Amygdala (tissue), 56 donors: Measurements from ENCODE around the gene GUCD1.
A peak's percentile ranks its signal among the peaks of the same experiment; 100 is the strongest.
"Not testable (repeated sequence)": the region's sequence is repeated elsewhere in the genome, so short reads cannot be mapped to it uniquely, and the experiment has no call there.

ENCODE experiments used
- DNase-seq, 56 donors: peaks; one replicate each; lab custom pipeline; 2025; lab: John Stamatoyannopoulos, UW

The GUCD1 gene

GRCh38 chr22:24536089-24536488, 18.8 kb downstream of the GUCD1 start:
- DNase-seq = no peak

- DNase-seq = no peak
Observed at GRCh38 chr22:24535348-24535747, 19.6 kb downstream of the GUCD1 start.

DNA sequence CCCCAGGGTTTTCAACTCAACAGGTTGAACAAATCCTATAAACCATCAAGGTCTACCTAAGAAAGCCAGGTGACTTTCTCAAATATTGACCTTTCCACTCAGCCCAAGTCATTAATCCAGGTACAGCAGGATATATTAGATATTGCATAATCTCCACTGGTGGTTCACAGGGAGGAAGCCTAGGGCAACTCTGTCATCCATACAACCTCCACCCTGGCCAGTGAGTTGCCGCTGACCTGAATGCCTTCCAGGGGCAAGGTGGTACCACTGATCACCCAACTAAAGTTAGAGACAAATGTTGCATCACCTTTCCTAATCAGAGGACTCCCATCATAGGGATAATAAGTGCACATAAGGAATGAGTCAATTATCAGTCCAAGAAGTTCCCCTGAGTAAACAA, 22.9 kb downstream of the GUCD1 start:
- DNase-seq = no peak

- not testable (repeated sequence) for DNase-seq
Observed at GRCh38 chr22:24530968-24531367, 24.0 kb downstream of the GUCD1 start.

GRCh38 chr22:24529898-24530297, 25.0 kb downstream of the GUCD1 start:
- no peak for DNase-seq

DNA sequence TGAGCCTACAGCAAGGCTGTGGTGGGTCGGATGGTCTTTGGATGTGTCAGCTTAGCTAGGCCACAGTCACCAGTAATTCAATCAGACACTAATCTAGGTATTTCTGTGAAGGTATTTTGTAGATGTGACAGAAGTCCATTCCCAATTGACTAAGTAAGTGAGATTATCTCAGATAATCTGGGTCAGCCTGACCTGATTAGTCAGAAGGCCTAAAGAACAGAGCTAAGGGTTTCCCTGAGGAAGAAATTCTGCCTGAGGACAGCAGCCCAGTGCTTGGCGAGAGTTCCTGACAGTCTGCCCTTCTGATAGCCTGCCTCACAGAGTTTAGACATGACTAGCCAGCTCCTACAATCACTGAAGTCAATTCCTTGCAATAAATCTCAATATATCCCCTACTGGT, 28.7 kb downstream of the GUCD1 start:
- no peak for DNase-seq

DNA sequence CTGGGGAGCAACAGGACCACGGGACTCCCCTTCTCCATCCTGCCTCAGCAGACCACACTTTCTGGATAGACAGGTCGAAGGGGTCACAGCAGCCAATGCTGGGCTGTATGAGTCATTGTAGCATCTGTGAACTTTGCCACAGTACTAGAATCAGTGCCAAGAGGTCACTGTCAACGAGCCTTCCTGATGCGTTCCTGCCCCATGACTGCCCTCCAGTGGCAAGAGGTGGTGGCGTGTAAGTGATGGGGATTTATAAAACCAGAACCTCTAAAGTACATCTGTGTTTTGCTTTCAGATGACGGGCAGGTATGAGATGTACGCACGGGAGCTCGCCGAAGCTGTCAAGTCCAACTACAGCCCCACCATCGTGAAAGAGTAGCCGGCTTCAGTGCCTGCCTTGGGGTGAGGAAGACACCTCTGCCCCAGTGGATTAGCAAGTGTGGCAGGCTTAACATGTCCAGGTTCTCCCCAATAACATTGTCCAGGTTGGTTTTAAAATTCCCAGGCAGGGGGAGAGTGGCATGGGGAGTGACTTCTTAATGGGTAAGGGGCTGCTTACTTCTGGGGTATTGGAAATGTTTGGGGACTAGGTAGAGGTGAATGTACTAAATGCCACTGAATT, 29.4 kb downstream of the GUCD1 start:
- peak in 37 of 56 donors; percentile 8 to 79 (median 38) for DNase-seq

DNA sequence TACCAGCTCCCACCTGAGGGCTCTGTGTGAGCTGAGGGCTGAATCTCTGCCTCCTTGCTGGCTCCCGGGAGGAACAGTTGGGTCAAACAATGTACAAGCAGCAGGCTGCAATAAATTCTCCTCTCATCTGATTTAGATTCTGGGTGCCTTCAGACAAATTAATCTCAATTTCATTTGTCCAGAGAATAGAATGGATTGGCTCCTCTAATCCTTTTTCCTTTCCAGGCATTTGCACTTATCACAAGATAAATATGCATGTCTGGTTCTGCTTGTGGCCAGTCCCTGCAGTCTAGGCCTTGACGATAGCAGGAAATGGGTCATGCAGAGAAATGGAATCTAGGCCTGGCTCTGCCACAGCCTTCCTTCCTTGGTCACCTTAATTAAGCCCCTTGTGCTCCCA, 31.1 kb downstream of the GUCD1 start:
- DNase-seq = no peak

GRCh38 chr22:24521791-24522245, 33.1 kb downstream of the GUCD1 start:
- DNase-seq = peak in 2 of 56 donors; percentile 17 to 25

DNA sequence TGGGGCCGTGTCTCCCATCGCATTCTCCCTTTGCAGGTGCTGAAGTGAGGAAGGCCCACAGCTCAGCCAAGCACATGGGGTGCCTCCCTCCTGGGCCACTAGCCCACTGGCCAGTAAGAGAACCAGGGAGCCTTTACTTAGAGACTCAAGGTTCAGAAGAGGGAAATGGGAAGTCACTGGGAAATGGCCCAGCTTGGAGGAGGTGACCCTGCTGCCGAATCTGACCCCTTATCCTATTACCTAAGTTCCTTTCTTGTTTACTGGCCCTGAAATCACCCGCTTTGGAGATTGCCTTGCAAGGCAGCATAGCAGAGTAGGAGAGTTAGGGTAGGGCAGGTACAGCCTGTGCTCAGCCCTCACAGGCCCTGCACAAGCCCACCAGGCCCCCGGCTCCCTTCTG, 35.4 kb downstream of the GUCD1 start:
- DNase-seq = no peak

DNA sequence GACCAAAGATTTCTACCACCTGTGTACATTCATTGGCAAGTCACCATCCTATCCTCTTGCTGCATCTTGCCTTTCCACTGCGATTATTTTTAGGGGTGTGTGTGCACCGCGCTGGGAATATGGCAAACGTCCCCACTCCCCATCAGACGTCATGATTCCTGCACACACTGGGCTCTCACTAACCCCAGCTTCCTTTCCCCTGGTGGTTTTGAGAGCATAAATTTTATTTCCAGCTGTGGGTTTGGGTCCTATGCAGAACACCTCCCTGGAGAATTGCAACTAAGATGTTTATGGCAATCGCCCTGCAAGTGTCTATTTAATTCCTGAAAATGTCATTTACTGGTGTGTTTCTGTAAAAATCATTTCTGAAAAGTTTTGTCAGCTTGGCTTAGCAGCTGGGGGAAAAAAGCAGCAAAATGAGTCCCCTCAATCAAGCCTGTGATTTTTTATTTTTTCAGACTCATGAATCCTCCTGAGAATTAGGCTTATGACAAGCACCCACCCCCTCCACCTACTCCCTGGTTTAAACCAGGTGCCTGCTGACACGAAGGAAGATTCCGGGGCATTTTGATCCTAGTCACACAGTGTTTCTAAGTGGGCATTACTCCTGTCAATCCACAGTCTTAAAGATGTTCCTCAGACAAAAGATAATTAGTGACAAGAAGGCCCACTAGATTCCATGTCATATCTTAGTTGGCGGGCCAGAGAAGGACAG, 36.0 kb downstream of the GUCD1 start:
- DNase-seq = no peak

GRCh38 chr22:24518228-24518627, 36.7 kb downstream of the GUCD1 start:
- DNase-seq = no peak

DNA sequence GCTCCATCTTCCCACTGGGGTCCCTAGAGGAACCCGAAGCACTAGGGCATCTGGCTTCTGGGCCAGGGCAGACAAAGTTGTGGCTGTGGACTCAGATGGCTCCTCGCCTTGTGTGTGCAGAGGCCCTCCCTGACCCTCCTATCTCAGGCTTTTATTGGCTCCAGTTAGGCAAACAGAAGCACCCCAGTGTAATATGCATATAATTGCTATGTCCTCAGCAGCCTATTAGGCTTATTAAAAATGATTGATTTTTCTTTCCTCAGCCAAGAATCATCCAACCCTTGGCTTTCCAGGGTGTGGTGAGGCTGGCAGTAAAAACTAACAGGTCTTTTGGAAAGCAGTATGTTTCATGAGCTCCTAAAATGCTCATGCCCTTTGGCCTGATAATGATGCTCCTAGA, 37.5 kb downstream of the GUCD1 start:
- no peak for DNase-seq

- no peak for DNase-seq
Observed at GRCh38 chr22:24516301-24516737, 38.6 kb downstream of the GUCD1 start.

DNA sequence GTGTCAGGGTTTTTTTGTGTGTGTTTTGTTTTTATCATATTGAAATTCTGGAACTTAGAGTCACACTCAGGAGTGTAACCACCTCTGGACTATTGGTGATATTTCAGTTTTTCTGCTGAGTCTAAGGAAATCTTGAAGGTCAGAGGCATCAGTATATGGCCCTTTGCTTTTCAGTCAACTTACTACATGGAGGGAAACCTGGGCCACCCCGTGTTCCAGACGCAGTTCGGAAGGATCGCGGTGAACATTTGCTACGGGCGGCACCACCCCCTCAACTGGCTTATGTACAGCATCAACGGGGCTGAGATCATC, 40.0 kb downstream of the GUCD1 start:
- no peak for DNase-seq

DNA sequence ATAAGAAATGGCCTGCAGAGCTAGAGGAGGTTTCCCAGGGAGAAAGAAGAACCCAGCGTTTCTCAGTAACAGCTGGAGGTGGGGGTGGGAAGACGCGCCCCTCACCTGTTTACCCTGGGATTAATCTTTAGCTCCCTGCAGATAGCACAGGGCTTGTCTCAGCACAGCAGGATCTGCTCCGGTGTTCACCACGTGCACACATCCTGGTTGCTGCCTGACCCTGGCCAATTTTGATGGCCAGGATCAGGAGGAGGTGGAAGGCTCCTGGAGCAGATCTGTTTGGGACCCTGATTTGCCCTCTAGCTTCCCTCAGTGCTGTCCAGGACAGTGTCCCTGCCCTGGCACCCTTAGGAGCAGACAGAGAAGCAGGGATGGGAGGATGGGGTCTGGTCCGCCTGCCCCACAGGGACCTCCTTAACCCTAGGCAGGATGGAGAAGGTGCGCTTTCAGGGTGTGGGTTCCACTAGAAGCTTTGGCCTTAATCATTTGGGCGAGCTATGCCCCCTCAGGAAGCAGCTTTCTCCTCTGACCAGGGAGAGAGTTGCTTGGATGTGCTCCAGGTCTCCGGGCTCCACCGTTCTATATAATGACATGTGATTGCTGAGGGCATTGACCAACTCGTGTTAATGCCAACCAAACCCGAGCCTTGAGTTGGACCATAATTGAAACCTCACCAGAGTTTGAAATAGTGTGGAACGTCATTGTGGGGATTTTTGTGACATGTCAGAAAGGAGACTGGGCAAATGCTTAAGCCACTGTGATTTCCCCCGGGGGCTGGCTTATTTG, 40.5 kb downstream of the GUCD1 start:
- DNase-seq = no peak

- no peak for DNase-seq
Observed at GRCh38 chr22:24513378-24514240, 41.3 kb downstream of the GUCD1 start.

DNA sequence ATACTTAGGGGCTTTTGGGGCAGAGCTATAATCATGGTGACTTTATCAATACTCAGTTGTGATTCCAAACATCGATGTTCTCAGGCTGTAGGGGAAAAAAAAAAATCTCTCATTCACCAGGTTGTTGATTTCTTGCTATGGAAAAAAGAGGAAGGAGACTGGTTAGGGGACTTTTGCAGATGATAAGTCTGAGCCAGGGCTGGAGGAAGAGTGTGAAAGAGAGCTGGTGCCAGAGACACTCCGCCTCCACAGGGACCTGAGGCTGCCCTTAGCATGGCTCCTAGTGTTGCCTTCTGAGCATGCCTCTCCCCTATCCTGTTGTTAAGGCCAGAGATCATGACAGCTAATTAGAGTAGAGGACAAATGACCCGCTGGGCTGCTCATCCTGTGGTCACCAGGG, 42.9 kb downstream of the GUCD1 start:
- DNase-seq = no peak

DNA sequence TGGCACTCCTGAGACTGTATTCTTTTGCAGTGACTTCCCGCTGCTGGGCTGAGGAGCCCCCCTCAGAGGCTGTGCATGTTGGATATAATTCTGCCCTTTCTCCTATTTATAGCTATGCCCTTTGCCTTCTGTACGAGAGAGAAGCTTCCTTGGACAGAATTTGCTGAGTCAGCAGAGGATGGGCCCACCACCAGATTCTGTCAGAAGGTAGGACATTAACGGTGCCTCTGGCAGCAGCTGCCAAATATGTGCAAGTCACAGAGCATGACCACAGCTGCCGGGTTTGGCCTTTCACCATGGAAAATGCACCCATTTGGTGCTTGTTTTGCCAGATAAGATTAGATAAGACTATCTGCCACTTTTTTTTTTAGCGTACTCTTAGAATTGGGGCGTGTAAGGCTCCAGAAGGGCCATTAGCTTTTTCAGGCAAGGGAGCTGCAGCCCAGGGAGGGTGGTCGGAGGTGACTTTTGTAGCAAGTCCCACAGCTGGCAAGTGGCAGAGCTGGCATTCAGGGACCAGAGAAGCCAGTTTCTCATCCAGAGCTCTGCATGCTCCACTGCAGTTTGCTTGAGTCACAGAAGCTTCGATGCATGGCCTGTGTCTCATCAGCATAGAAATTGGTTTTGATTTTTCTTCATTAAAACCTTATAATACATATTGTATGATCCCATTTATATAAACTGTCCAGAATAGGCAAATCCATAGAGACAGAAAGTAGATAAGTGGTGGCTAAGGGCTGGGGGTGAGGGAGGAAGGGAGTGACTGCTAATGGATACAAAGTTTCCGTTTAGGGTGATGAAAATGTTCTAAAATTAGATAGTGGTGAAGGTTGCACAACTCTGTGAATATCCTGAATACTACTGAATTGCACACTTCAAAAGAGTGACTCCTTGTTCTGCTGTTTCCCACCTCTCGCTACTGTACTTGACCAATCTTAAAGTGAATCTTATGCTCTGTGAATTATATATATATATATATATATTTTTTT, 44.0 kb downstream of the GUCD1 start:
- DNase-seq = no peak
